ENCODE measurements around the gene PNMA8B. TPM values are rescaled to one million over a fixed set of nuclear protein-coding genes. Genes with fewer than 3 reads are reported as not detected.

PNMA8B gene
- total RNA-seq, 1 donor from 2014 or later = 1.9 TPM

- FAIRE-seq (no peak), DNase-seq (ENCODE audit: low read depth) (no peak)
- Mint-ChIP-seq H3K27ac (ENCODE audit: unreplicated experiment) (no peak overlapping the region), H3K27me3 (ENCODE audit: low read depth, unreplicated experiment) (no peaks in the 10 kb centered on the region), H3K4me3 (ENCODE audit: unreplicated experiment) (no peak overlapping the region), H3K36me3 (ENCODE audit: low read depth, unreplicated experiment) (peaks cover 7% of the 10 kb centered on the region), H3K4me1 (ENCODE audit: low read depth, unreplicated experiment) (peaks cover 11% of the 10 kb centered on the region), H3K9me3 (ENCODE audit: unreplicated experiment) (peaks cover 5% of the 10 kb centered on the region)
- TF ChIP-seq EZH2 (IDR thresholded peaks at IDR 0.05; ENCODE audit: insufficient read depth, low read length) (no peak), CTCF (IDR thresholded peaks at IDR 0.05; ENCODE audit: insufficient read depth, low read depth, low read length) (no peak)
- Histone ChIP-seq H3K9me3 (ENCODE audit: insufficient read depth, low read depth, low read length) (no peaks in the 10 kb centered on the region), H4K20me1 (ENCODE audit: insufficient read depth, low read length) (no peaks in the 10 kb centered on the region), H3K4me2 (ENCODE audit: low read length) (no peak overlapping the region), H3K4me3 (ENCODE audit: insufficient read depth, low read depth, low read length) (no peak overlapping the region), H3K9ac (ENCODE audit: low read length) (no peak overlapping the region), H3K4me1 (ENCODE audit: insufficient read depth, low read length) (peaks cover 12% of the 10 kb centered on the region), H3K27ac (ENCODE audit: low read depth, low read length) (no peak overlapping the region), H3K79me2 (ENCODE audit: insufficient read depth, low read length) (no peaks in the 10 kb centered on the region), H3K27me3 (ENCODE audit: insufficient read depth, low read length) (no peaks in the 10 kb centered on the region), H2AFZ (ENCODE audit: low read depth, low read length) (no peak overlapping the region), H3K36me3 (ENCODE audit: insufficient read depth, low read length) (no peaks in the 10 kb centered on the region)
These were observed 32.2 kb downstream of the PNMA8B start for GRCh38 chr19:46463516-46463915.

GRCh38 chr19:46461537-46461936 is 34.1 kb downstream of the PNMA8B start:
- Histone ChIP-seq H3K79me2 (ENCODE audit: insufficient read depth, low read length) (no peaks in the 10 kb centered on the region), H3K9me3 (ENCODE audit: insufficient read depth, low read depth, low read length) (no peaks in the 10 kb centered on the region), H3K27me3 (ENCODE audit: insufficient read depth, low read length) (no peaks in the 10 kb centered on the region), H4K20me1 (ENCODE audit: insufficient read depth, low read length) (no peaks in the 10 kb centered on the region), H3K27ac (ENCODE audit: low read depth, low read length) (no peak overlapping the region), H3K4me2 (ENCODE audit: low read length) (no peak overlapping the region), H3K4me3 (ENCODE audit: insufficient read depth, low read depth, low read length) (no peak overlapping the region), H3K9ac (ENCODE audit: low read length) (no peak overlapping the region), H2AFZ (ENCODE audit: low read depth, low read length) (no peak overlapping the region), H3K4me1 (ENCODE audit: insufficient read depth, low read length) (peaks cover 4% of the 10 kb centered on the region), H3K36me3 (ENCODE audit: insufficient read depth, low read length) (no peaks in the 10 kb centered on the region)
- no peaks in the 10 kb centered on the region for H3K36me3 Mint-ChIP-seq (ENCODE audit: low read depth, unreplicated experiment)
- H3K4me3 Mint-ChIP-seq (ENCODE audit: unreplicated experiment) = no peak overlapping the region
- no peaks in the 10 kb centered on the region for H3K27me3 Mint-ChIP-seq (ENCODE audit: low read depth, unreplicated experiment)
- H3K4me1 Mint-ChIP-seq (ENCODE audit: low read depth, unreplicated experiment) = peaks cover 2% of the 10 kb centered on the region
- H3K9me3 Mint-ChIP-seq (ENCODE audit: unreplicated experiment) = no peaks in the 10 kb centered on the region
- TF ChIP-seq EZH2 (IDR thresholded peaks at IDR 0.05; ENCODE audit: insufficient read depth, low read length) (no peak), CTCF (IDR thresholded peaks at IDR 0.05; ENCODE audit: insufficient read depth, low read depth, low read length) (no peak)
- H3K27ac Mint-ChIP-seq (ENCODE audit: unreplicated experiment) = no peak overlapping the region
- FAIRE-seq = no peak
- no peak for DNase-seq (ENCODE audit: low read depth)

- H3K27me3 ChIP-seq (ENCODE audit: insufficient read depth, low read length) = no peaks in the 10 kb centered on the region
- H3K36me3 Mint-ChIP-seq (ENCODE audit: low read depth, unreplicated experiment) = no peaks in the 10 kb centered on the region
- TF ChIP-seq CTCF (IDR thresholded peaks at IDR 0.05; ENCODE audit: insufficient read depth, low read depth, low read length) (no peak), EZH2 (IDR thresholded peaks at IDR 0.05; ENCODE audit: insufficient read depth, low read length) (no peak)
- H3K27ac ChIP-seq (ENCODE audit: low read depth, low read length) = no peak overlapping the region
- no peak overlapping the region for H2AFZ ChIP-seq (ENCODE audit: low read depth, low read length)
- H3K4me1 Mint-ChIP-seq (ENCODE audit: low read depth, unreplicated experiment) = no peaks in the 10 kb centered on the region
- no peaks in the 10 kb centered on the region for H3K79me2 ChIP-seq (ENCODE audit: insufficient read depth, low read length)
- H3K4me2 ChIP-seq (ENCODE audit: low read length) = no peak overlapping the region
- H3K27me3 Mint-ChIP-seq (ENCODE audit: low read depth, unreplicated experiment) = no peaks in the 10 kb centered on the region
- no peaks in the 10 kb centered on the region for H3K36me3 ChIP-seq (ENCODE audit: insufficient read depth, low read length)
- no peaks in the 10 kb centered on the region for H4K20me1 ChIP-seq (ENCODE audit: insufficient read depth, low read length)
- DNase-seq (ENCODE audit: low read depth) = no peak
- no peaks in the 10 kb centered on the region for H3K4me1 ChIP-seq (ENCODE audit: insufficient read depth, low read length)
- H3K9me3 Mint-ChIP-seq (ENCODE audit: unreplicated experiment) = no peaks in the 10 kb centered on the region
- H3K9ac ChIP-seq (ENCODE audit: low read length) = no peak overlapping the region
- no peak overlapping the region for H3K4me3 Mint-ChIP-seq (ENCODE audit: unreplicated experiment)
- no peaks in the 10 kb centered on the region for H3K9me3 ChIP-seq (ENCODE audit: insufficient read depth, low read depth, low read length)
- no peak overlapping the region for H3K4me3 ChIP-seq (ENCODE audit: insufficient read depth, low read depth, low read length)
- no peak overlapping the region for H3K27ac Mint-ChIP-seq (ENCODE audit: unreplicated experiment)
- FAIRE-seq = no peak
These were observed 34.7 kb downstream of the PNMA8B start for GRCh38 chr19:46460981-46461380.
